Mesothelial cell of epicardium (in vitro differentiated cells): ENCODE data around the gene MBD3L3. TPM values are rescaled to one million over a fixed set of nuclear protein-coding genes. Genes with fewer than 3 reads are reported as not detected.

Experiments used
- DNase-seq, 2 experiments: peaks; one replicate each; pipeline ENCODE4 v3.0.0; 2021; ENCODE audit warnings: low spot score in 2 of 2; ENCODE audit not compliant: unreplicated experiment in 2 of 2
- H3K27ac Mint-ChIP-seq: 2 replicates; pipeline ENCODE4 v1.8.0; 2021; ENCODE audit warnings: mixed read lengths
- H3K27me3 Mint-ChIP-seq: 2 replicates; pipeline ENCODE4 v1.8.0; 2021; ENCODE audit warnings: low read depth, mixed read lengths
- H3K36me3 Mint-ChIP-seq: 2 replicates; pipeline ENCODE4 v1.8.0; 2021; ENCODE audit warnings: mixed read lengths
- H3K4me1 Mint-ChIP-seq: 2 replicates; pipeline ENCODE4 v1.8.0; 2021; ENCODE audit warnings: mixed read lengths
- H3K4me3 Mint-ChIP-seq: 2 replicates; pipeline ENCODE4 v1.8.0; 2021; ENCODE audit warnings: mild to moderate bottlenecking, moderate library complexity, mixed read lengths
- H3K9me3 Mint-ChIP-seq: 2 replicates; pipeline ENCODE4 v1.8.0; 2021; ENCODE audit warnings: mixed read lengths
- CTCF ChIP-seq: fragments of 200-600 bp; sonication (generic); IDR thresholded peaks from one replicate; pipeline ENCODE4 v1.5.0; 2021; ENCODE audit warnings: antibody characterized with exemption; ENCODE audit not compliant: unreplicated experiment
- total RNA-seq: library from RNA; stranded (reverse); gene quantifications from 3 replicates; pipeline ENCODE4 v1.2.1, GENCODE V29; 2021

MBD3L3 gene
- total RNA-seq, 1 donor from 2014 or later, result not detected

- no peak for TF ChIP-seq CTCF
- Mint-ChIP-seq H3K4me3 (peak overlapping the region; percentile 84), H3K27me3 (no peaks in the 10 kb centered on the region), H3K9me3 (peaks cover 28% of the 10 kb centered on the region), H3K4me1 (peaks cover 38% of the 10 kb centered on the region), H3K36me3 (peaks cover 22% of the 10 kb centered on the region), H3K27ac (peak overlapping the region; percentile 97)
- DNase-seq, result peak; percentile 85 to 94
These were observed 40.5 kb upstream of the MBD3L3 start for GRCh38 chr19:7098701-7099596.

- H3K4me3 Mint-ChIP-seq, result peak overlapping the region; percentile 84
- peaks cover 36% of the 10 kb centered on the region for H3K4me1 Mint-ChIP-seq
- peaks cover 25% of the 10 kb centered on the region for H3K36me3 Mint-ChIP-seq
- peaks cover 32% of the 10 kb centered on the region for H3K9me3 Mint-ChIP-seq
- DNase-seq, result no peak
- TF ChIP-seq CTCF, result no peak
- no peaks in the 10 kb centered on the region for H3K27me3 Mint-ChIP-seq
- H3K27ac Mint-ChIP-seq, result peak overlapping the region; percentile 97
These were observed 39.6 kb upstream of the MBD3L3 start for GRCh38 chr19:7098096-7098495.

- H3K27me3 Mint-ChIP-seq, result no peaks in the 10 kb centered on the region
- no peak overlapping the region for H3K27ac Mint-ChIP-seq
- H3K4me3 Mint-ChIP-seq, result no peak overlapping the region
- peaks cover 68% of the 10 kb centered on the region for H3K36me3 Mint-ChIP-seq
- H3K9me3 Mint-ChIP-seq, result peaks cover 50% of the 10 kb centered on the region
- no peak for DNase-seq
- TF ChIP-seq CTCF, result no peak
- H3K4me1 Mint-ChIP-seq, result no peaks in the 10 kb centered on the region
These were observed 30.5 kb upstream of the MBD3L3 start for GRCh38 chr19:7088999-7089398.

GRCh38 chr19:7083076-7083956 lies 24.8 kb upstream of the MBD3L3 start:
- H3K36me3 Mint-ChIP-seq, result peaks cover 79% of the 10 kb centered on the region
- H3K4me3 Mint-ChIP-seq, result no peak overlapping the region
- no peak overlapping the region for H3K27ac Mint-ChIP-seq
- H3K4me1 Mint-ChIP-seq, result no peaks in the 10 kb centered on the region
- no peaks in the 10 kb centered on the region for H3K27me3 Mint-ChIP-seq
- no peak for DNase-seq
- peaks cover 54% of the 10 kb centered on the region for H3K9me3 Mint-ChIP-seq
- no peak for TF ChIP-seq CTCF

GRCh38 chr19:7078008-7078407 lies 19.5 kb upstream of the MBD3L3 start:
- no peak overlapping the region for H3K4me3 Mint-ChIP-seq
- TF ChIP-seq CTCF, result no peak
- H3K27me3 Mint-ChIP-seq, result no peaks in the 10 kb centered on the region
- no peak overlapping the region for H3K27ac Mint-ChIP-seq
- DNase-seq, result no peak
- H3K4me1 Mint-ChIP-seq, result no peaks in the 10 kb centered on the region
- H3K9me3 Mint-ChIP-seq, result peaks cover 51% of the 10 kb centered on the region
- peaks cover 86% of the 10 kb centered on the region for H3K36me3 Mint-ChIP-seq
